ENCODE data around the gene DEPDC1B.
A peak's percentile ranks its signal among the peaks of the same experiment; 100 is the strongest.
"Not testable (repeated sequence)": the region's sequence is repeated elsewhere in the genome, so short reads cannot be mapped to it uniquely, and the experiment has no call there.

The DEPDC1B gene

GRCh38 chr5:60699609-60700415 lies at the start of gene DEPDC1B:
Gene DEPDC1B, minus strand, starts transcription at chr5:60700166. Its CDS starts 73 bp downstream, at chr5:60700093.
- DNase-seq (ENCODE audit: low read depth in 1 of 2, low spot score in 1 of 2), result peak; percentile 58 to 76

GRCh38 chr5:60744682-60745081 lies 44.7 kb upstream of the DEPDC1B start:
- DNase-seq (ENCODE audit: low read depth in 1 of 2, low spot score in 1 of 2), result no peak

DNA sequence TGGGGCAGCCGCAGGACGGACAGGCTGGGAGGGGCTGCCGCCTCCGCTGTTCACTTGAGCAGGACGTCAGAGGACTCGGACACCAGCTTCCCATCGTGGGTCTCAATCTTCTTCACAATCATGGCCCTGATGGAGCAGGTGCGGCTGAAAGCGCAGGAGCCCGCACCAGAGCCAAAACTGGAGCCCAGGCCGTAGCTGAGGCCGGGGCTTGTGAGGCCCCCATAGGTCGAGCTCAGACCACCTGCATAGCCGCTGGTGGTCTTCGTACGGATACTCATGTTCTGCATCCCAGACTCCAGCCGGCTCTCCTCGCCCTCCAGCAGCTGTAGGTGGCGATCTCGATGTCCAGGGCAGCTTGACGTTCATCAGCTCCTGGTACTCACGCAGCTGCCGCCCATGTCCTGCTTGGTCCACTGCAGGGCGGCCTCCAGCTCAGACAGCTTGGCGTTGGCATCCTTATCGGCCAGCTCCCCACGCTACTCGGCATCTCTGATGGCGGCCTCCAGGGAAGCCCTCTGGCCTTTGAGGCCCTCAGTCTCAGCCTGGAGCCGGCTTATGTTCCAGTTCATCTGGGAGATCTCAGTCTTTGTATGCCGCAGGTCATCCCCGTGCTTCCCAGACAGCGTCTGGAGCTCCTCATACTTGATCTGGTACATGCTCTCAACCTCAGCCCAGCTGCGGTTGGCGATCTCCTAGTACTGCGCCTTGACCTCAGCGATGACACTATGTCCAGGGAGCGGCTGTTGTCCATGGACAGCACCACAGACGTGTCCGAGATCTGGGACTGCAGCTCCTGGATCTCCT lies 43.7 kb upstream of the DEPDC1B start:
- no peak for DNase-seq (ENCODE audit: low read depth in 1 of 2, low spot score in 1 of 2)

GRCh38 chr5:60740322-60740721 lies 40.4 kb upstream of the DEPDC1B start:
- DNase-seq (ENCODE audit: low read depth in 1 of 2, low spot score in 1 of 2), result no peak

- DNase-seq (ENCODE audit: low read depth in 1 of 2, low spot score in 1 of 2), result no peak
These were observed 39.0 kb upstream of the DEPDC1B start for GRCh38 chr5:60738933-60739332.

GRCh38 chr5:60738461-60738860 lies 38.5 kb upstream of the DEPDC1B start:
- DNase-seq (ENCODE audit: low read depth in 1 of 2, low spot score in 1 of 2), result no peak

- DNase-seq (ENCODE audit: low read depth in 1 of 2, low spot score in 1 of 2), result not testable (repeated sequence)
These were observed 30.9 kb upstream of the DEPDC1B start for GRCh38 chr5:60730858-60731257.

DNA sequence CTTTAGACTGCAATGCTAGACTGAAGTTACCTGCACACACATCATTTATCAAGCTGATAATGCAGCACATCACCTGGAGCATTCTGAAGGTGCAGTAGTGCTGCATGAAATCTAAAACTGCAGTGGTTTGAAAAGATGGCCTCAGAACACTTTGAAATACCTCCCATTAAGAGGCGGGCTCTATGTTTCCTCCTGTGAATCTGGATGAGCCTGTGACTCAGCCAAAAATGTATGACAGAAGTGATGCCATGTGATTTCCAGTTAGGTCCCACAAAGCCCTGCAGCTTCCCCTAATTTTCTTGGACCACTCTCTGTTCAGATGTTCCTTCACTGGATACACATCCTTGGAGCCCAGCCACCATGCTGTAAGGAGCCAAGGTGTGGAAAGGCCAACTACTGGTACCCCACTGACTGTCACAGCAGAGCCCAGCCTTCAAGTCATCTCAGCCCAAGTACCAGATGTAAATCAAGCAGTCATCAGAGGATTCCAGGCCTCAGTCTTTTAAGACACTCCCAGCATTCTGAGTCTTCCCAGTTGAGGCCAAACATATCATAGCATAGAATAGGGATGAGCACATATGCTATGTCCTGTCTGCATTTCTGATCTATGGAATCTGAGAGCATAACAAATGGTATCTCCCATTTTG lies 27.2 kb upstream of the DEPDC1B start:
- DNase-seq (ENCODE audit: low read depth in 1 of 2, low spot score in 1 of 2), result no peak

- no peak for DNase-seq (ENCODE audit: low read depth in 1 of 2, low spot score in 1 of 2)
These were observed 24.2 kb upstream of the DEPDC1B start for GRCh38 chr5:60724126-60724525.

- DNase-seq (ENCODE audit: low read depth in 1 of 2, low spot score in 1 of 2), result no peak
These were observed 22.4 kb upstream of the DEPDC1B start for GRCh38 chr5:60722416-60722815.

GRCh38 chr5:60719329-60719728 lies 19.4 kb upstream of the DEPDC1B start:
- DNase-seq (ENCODE audit: low read depth in 1 of 2, low spot score in 1 of 2), result no peak

- DNase-seq (ENCODE audit: low read depth in 1 of 2, low spot score in 1 of 2), result no peak
These were observed 18.4 kb upstream of the DEPDC1B start for GRCh38 chr5:60718166-60718892.

DNA sequence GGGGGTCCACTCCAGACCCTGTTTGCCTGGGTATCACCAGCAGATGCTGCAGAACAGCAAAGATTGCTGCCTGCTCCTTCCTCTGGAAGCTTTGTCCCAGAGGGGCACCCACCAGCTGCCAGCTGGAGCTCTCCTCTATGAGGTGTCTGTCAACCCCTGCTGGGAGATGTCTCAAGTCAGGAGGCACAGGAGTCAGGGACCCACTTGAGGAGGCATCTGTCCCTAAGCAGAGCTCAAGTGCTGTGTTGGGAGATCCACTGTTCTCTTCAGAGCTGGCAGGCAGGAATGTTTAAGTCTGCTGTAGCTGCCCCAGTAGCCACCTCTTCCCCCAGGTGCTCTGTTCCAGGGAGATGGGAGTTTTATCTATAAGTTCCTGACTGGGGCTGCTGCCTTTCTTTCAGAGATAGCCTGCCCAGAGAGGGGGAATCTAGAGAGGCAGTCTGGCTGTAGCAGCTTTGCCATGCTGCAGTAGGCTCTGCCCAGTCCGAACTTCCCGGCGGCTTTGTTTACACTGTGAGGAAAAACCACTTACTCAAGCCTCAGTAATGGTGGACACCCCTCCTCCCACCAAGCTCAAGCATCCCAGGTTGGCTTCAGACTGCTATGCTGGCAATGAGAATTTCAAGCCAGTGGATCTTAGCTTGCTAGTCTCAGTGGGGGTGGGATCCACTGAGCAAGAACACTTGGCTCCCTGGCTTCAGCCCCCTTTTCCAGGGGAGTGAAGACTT lies 15.4 kb upstream of the DEPDC1B start:
- not testable (repeated sequence) for DNase-seq (ENCODE audit: low read depth in 1 of 2, low spot score in 1 of 2)

DNA sequence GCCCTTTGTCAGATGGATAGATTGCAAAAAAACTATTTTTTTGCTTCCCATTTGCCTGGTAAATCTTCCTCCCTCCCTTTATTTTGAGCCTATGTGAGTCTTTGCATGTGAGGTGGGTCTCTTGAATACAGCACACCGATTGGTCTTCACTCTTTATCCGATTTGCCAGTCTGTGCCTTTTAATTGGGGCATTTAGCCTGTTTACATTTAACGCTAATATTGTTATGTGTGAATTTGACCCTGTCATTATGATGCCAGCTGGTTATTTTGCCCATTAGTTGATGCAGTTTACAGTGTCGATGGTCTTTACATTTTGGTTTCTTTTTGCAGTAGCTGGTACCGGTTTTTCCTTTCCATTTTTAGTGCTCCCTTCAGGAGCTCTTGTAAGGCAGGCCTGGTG lies 13.0 kb upstream of the DEPDC1B start:
- DNase-seq (ENCODE audit: low read depth in 1 of 2, low spot score in 1 of 2), result no peak

GRCh38 chr5:60711892-60712291 lies 11.9 kb upstream of the DEPDC1B start:
- not testable (repeated sequence) for DNase-seq (ENCODE audit: low read depth in 1 of 2, low spot score in 1 of 2)

DNA sequence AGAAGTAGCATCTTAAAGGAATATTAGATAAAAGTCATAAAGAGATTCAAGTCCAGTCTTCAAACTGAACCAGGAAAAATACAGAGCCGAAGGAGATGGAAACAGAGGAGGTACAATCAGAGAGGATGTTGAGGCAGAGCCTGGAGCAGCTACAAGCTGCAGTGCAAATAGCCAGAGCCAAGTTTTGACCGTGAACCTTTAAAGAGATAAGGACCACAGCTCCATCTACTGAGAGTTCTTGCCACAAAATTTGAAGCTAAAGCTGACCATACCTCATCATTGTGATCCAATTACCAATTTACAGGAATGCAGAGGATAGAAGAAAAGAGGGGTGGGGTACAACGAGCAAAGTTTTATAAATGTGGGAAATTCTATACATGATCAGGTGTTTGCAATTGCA lies 10.4 kb upstream of the DEPDC1B start:
- no peak for DNase-seq (ENCODE audit: low read depth in 1 of 2, low spot score in 1 of 2)

DNA sequence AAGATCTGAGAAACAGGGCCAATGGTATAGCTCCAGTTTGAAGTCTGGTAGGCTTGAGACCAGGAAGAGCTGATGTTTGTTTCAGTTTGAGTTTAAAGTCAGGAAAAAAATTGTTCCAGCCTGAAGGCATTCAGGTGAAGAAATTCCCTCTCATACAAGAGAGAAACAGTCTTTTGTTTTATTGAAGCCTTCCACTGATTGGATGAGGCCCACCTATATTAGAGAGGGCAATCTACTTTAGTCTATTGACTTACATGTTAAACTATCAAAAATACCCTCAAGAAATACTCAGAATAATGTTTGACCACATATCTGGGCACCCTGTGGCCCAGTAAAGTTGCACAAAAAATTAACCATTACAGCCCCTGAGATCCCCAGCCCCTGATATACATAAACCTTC lies 5.2 kb upstream of the DEPDC1B start:
- DNase-seq (ENCODE audit: low read depth in 1 of 2, low spot score in 1 of 2), result no peak

DNA sequence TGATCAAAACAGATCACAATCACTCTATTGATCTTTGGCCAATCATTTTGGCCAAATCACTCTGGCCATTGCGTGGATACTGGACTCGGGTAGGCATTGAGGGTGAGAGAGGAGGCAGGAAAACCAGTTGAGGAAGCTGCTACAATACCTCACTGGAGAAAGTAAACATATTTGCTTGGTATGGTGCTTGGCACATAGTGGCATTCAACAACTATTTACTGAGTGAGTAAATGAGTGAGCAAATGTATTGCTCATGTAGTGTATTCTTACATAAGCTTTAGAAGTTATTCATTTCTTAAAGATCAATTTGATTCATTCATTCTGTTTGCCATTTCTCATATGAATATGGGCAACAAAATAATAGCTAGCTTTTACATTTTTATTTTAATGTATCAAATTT lies 4.0 kb upstream of the DEPDC1B start:
- no peak for DNase-seq (ENCODE audit: low read depth in 1 of 2, low spot score in 1 of 2)

- DNase-seq (ENCODE audit: low read depth in 1 of 2, low spot score in 1 of 2), result no peak
These were observed 1.5 kb upstream of the DEPDC1B start for GRCh38 chr5:60701321-60701968.

DNA sequence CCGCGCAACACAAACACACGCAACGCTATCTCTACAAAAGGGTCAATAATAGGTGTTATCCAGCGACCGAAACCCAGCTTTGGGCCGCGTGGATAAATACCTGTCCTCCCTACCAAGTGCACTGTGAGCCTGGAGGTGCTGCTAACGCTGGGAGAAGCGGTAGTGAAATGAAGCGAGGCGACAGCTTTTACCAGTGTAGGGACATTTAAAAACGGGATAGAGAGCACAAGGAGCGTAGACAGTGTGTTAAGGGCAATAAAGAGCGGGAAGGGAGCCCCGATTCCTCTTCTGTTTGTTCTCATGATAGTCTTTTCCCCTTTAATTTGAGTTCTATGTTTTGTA lies 421 bp upstream of the DEPDC1B start:
- DNase-seq (ENCODE audit: low read depth in 1 of 2, low spot score in 1 of 2), result no peak

All from activated T-helper 1 cell treated with anti-CD3 and anti-CD28 coated beads, Interleukin-2, amount 50 U/mL, for 16 hours (primary cell).